HG03439 (cell line): ENCODE results near the gene RFPL1.
"Not testable (repeated sequence)": the region's sequence is repeated elsewhere in the genome, so short reads cannot be mapped to it uniquely, and the experiment has no call there.

Experiments
- ATAC-seq: cut with Tn5 transposase; IDR thresholded peaks from one replicate; pipeline ENCODE4 v1.9.1; 2021; ENCODE audit warnings: mild to moderate bottlenecking, moderate library complexity; ENCODE audit not compliant: unreplicated experiment

RFPL1 gene

DNA sequence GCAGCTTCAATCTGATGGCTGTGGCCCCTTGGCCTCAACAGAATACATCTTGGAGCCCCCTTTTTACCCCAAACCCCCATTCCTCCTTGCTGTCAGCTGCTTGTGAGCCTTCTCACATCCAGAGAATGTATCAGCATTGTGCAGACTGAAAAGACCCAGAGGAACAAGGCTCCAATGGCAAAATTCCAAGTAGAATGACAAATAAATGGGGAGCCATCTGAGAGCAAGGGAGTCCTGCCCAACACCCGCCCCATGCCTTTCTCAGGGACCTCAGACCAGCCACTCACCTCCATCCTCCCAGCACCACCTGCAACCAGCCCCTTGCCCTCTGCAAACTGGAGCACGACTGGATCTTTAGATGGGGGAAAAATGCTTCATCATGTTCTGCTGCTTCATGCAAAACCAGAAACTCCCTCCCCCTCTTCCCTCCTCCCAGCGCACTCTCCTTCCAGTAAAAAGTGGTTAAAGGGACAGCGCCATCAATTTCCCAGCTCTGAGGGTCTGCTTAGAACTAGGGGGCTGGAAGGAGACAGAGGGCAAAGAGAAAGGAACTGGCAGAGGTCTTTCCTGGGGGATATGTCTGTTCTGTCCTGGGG is 39.4 kb downstream of the RFPL1 start:
- ATAC-seq, result no peak

DNA sequence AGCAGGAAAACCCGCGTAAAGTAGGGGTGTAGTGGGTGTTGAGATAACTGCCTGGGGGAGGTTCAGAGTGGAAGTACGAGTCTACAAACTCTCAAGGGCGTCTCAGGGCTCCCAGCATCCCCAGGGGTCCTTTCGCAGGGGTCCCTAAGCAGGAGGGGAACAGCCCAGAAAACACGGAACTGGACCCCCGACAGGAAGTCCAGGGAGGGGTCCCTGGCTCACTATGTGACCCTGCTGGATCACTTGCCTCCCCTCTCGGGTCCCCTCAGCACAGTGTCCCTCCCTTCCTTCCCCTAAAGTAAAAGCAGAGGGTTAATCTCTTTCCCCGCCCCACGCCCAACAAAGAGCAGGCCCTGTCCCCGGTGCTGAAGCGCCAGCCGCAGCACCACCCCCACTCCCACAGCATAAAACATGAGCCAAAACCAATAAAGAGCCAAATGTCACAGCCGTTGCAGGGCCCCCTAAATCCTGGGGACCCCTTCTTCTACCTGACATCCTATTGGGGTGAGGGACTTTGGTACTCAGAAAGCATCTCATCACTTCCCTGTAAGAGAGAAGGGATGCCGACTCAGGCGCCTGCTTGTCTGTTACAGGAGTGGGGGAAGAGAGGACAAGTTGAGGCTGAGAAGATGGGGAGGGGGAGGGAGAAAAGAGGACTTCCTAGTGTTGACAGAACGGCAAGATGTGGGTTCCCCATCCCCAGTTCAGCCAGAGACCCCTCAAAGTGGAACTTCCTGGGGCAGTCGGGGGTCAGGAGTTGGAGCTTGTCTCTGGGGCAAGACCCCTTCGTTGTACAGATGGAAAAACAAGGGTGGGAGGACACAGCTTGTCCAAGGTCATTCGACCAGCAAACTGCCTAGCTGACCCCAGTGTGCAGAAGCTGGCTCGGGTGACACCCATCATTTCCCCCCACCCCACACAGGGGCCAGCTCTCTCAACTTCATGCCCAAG is 40.2 kb downstream of the RFPL1 start:
- no peak for ATAC-seq

GRCh38 chr22:29479417-29480261 is 41.3 kb downstream of the RFPL1 start, which contains the start of gene NEFH:
TSS of gene NEFH (plus strand) at chr22:29480218. CDS start at chr22:29480263, 45 bp downstream.
- no peak for ATAC-seq

DNA sequence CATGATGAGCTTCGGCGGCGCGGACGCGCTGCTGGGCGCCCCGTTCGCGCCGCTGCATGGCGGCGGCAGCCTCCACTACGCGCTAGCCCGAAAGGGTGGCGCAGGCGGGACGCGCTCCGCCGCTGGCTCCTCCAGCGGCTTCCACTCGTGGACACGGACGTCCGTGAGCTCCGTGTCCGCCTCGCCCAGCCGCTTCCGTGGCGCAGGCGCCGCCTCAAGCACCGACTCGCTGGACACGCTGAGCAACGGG is 41.8 kb downstream of the RFPL1 start:
- ATAC-seq, result no peak

DNA sequence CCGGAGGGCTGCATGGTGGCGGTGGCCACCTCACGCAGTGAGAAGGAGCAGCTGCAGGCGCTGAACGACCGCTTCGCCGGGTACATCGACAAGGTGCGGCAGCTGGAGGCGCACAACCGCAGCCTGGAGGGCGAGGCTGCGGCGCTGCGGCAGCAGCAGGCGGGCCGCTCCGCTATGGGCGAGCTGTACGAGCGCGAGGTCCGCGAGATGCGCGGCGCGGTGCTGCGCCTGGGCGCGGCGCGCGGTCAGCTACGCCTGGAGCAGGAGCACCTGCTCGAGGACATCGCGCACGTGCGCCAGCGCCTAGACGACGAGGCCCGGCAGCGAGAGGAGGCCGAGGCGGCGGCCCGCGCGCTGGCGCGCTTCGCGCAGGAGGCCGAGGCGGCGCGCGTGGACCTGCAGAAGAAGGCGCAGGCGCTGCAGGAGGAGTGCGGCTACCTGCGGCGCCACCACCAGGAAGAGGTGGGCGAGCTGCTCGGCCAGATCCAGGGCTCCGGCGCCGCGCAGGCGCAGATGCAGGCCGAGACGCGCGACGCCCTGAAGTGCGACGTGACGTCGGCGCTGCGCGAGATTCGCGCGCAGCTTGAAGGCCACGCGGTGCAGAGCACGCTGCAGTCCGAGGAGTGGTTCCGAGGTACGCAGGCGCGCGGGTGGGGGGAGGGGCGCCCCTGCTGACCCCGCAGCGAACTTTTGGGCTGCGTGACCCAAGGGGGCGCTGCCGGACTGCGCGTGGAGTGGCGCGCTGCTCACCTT is 42.3 kb downstream of the RFPL1 start:
- ATAC-seq, result no peak

- ATAC-seq, result no peak
These were observed 43.0 kb downstream of the RFPL1 start for GRCh38 chr22:29481265-29482000.

DNA sequence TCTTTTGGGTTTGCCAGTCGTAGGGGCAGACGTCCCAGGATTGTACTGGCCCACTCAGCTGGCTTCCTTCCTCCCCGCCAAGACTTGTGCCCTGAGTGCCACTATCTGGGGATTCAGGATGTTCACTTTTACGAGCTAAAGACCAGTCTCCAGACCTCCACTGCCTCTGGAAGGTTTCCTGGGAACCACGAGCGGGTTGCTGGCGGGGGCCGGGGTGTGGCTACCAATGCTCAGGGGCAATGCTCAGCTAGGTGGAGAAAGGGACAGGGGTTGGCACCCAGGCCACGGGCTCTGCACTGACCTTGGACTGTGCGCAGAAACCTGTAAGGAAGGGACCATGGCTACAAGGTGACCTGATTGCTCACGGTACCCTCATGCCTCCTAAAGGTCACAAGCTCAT is 43.9 kb downstream of the RFPL1 start:
- no peak for ATAC-seq

DNA sequence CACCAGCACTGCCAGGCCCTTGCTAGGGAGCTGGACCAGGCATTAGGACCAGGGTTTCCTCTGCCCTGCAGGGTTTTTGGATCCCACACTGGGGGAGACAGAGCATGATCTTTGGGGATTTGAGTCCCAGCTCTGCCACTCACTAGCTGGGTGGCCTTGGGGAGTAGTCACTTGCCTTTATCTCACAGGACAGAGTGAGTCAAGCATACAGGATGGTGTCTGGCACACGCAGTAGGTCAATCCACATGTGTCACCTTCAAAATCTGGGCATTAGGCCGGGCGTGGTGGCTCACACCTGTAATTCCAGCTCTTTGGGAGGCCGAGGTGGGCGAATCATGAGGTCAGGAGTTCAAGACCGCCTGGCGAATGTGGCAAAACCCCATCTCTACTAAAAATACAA is 44.3 kb downstream of the RFPL1 start:
- ATAC-seq, result no peak

- no peak for ATAC-seq
These were observed 44.9 kb downstream of the RFPL1 start for GRCh38 chr22:29483254-29483653.

- no peak for ATAC-seq
These were observed 46.3 kb downstream of the RFPL1 start for GRCh38 chr22:29484642-29485041.

DNA sequence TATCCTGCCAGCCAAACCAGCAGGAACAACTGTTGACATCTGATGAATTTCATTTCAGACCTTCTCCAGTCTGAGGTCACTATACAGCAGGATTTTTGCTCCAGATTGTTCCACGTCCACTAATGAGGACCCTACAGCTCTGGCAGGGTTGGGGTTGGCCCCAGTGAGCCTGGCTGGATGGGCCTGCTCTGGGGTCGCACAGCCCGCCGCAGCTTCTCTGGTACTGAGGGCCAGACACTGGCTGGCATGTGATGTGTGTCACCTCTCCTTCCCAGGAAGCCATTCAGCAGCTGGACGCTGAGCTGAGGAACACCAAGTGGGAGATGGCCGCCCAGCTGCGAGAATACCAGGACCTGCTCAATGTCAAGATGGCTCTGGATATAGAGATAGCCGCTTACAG is 47.1 kb downstream of the RFPL1 start:
- no peak for ATAC-seq

DNA sequence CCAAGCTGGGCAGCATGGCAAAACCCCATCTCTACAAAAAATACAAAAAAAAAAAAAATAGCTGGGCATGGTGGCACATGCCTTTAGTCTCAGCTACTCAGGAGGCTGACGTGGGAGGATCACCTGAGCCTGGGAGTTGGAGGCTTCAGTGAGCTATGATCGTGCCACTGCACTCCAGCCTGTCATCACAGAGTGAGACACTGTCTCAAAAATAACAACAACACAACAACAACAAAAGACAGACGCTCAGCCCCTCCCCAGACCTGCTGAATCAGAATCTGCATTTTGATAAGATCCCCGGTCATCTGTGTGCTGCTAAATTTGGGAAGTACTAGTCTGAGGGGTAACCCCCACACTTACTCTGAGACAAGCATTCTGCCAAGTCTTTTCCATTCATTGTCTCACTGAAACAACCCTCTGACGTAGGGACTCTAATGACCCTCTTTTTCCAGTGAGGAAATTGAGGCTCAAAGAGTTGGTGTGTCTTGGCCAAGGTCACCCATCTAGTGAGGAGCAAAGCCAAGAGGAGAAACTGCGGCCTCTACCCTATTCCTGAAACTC is 49.1 kb downstream of the RFPL1 start:
- ATAC-seq, result no peak

DNA sequence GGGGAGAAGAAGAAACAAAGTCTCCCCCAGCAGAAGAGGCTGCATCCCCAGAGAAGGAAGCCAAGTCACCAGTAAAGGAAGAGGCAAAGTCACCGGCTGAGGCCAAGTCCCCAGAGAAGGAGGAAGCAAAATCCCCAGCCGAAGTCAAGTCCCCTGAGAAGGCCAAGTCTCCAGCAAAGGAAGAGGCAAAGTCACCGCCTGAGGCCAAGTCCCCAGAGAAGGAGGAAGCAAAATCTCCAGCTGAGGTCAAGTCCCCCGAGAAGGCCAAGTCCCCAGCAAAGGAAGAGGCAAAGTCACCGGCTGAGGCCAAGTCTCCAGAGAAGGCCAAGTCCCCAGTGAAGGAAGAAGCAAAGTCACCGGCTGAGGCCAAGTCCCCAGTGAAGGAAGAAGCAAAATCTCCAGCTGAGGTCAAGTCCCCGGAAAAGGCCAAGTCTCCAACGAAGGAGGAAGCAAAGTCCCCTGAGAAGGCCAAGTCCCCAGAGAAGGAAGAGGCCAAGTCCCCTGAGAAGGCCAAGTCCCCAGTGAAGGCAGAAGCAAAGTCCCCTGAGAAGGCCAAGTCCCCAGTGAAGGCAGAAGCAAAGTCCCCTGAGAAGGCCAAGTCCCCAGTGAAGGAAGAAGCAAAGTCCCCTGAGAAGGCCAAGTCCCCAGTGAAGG is 50.9 kb downstream of the RFPL1 start:
- ATAC-seq, result not testable (repeated sequence)

DNA sequence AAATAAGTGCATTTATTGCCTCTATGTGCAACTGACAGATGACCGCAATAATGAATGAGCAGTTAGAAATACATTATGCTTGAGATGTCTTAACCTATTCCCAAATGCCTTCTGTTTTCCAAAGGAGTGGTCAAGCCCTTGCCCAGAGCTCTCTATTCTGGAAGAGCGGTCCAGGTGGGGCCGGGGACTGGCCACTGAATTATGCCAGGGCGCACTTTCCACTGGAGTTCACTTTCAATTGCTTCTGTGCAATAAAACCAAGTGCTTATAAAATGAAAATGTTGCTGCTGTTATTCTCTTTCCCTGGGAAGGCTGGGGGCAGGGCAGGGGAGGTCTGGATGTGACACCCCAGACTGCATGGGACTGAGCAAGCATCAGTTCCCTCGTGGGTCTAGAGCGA is 52.6 kb downstream of the RFPL1 start:
- no peak for ATAC-seq
